ENCODE measurements around the gene FECH. TPM values are rescaled to one million over a fixed set of nuclear protein-coding genes. Genes with fewer than 3 reads are reported as not detected.

The FECH gene
- total RNA-seq, 1 donor from 2014 or later = 33.0 TPM

DNA sequence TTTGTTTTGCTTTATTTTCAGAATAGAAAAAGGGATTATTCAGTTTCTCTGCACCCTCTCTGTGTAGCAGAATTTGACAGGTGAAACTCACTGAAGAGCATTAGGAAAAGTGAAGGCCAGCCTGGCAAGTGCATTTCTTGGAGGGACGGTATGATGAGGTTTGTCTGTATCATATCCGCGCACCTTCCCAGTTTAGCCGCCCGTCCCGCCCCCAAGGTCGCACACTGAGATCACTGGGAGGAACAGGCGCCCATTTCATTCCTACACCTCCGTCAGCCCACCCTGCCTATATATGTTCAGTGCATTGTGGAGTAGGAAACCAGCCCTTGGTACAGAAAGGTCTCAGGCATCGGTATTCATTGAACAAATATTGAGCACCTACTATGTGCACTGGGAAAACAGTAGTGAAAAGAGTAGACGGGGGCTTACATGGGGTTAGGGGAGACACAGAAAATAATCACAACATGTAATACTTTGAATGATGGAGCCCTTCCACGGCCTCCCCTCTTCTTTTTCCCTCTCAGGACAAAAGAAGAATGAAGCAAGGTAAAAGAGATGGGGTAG, 678 bp upstream of the FECH start:
- H3K27me3 ChIP-seq = no peaks in the 10 kb centered on the region
- peak overlapping the region; percentile 83 to 90 for H3K4me3 ChIP-seq
- H3K36me3 ChIP-seq = peaks cover 0 to 7% of the 10 kb centered on the region in 2 donors
- H3K27ac ChIP-seq = peak overlapping the region; percentile 81 to 87
- TF ChIP-seq, protein P1, sequence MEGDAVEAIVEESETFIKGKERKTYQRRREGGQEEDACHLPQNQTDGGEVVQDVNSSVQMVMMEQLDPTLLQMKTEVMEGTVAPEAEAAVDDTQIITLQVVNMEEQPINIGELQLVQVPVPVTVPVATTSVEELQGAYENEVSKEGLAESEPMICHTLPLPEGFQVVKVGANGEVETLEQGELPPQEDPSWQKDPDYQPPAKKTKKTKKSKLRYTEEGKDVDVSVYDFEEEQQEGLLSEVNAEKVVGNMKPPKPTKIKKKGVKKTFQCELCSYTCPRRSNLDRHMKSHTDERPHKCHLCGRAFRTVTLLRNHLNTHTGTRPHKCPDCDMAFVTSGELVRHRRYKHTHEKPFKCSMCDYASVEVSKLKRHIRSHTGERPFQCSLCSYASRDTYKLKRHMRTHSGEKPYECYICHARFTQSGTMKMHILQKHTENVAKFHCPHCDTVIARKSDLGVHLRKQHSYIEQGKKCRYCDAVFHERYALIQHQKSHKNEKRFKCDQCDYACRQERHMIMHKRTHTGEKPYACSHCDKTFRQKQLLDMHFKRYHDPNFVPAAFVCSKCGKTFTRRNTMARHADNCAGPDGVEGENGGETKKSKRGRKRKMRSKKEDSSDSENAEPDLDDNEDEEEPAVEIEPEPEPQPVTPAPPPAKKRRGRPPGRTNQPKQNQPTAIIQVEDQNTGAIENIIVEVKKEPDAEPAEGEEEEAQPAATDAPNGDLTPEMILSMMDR (IDR thresholded peaks at IDR 0.05) = no peak
- no peaks in the 10 kb centered on the region for H3K9me3 ChIP-seq
- DNase-seq (ENCODE audit: low spot score in 2 of 2) = no peak
- H3K4me1 ChIP-seq = peaks cover 5 to 15% of the 10 kb centered on the region in 2 donors
- intact Hi-C loops (cut with DNase I) = loop anchor here (5.0 kb wide), 2 partner anchors 35 to 90 kb away; partner anchors contain the start of gene NARS1

- Histone ChIP-seq H3K27me3 (no peaks in the 10 kb centered on the region), H3K36me3 (peaks cover 0 to 14% of the 10 kb centered on the region in 2 donors), H3K4me3 (peak overlapping the region; percentile 83 to 90), H3K4me1 (peaks cover 5 to 15% of the 10 kb centered on the region in 2 donors), H3K9me3 (no peaks in the 10 kb centered on the region), H3K27ac (peak overlapping the region; percentile 81 to 87)
- DNase-seq (ENCODE audit: low spot score in 2 of 2) = no peak
- TF ChIP-seq, protein P1 (IDR thresholded peaks at IDR 0.05) = no peak
- intact Hi-C loops (cut with DNase I) = loop anchor here (5.0 kb wide), 2 partner anchors 36 to 89 kb away; partner anchors contain the start of gene NARS1
These were observed 649 bp downstream of the FECH start for GRCh38 chr18:57585855-57586250.

- Histone ChIP-seq H3K4me3 (peak overlapping the region; percentile 83 to 90), H3K9me3 (no peaks in the 10 kb centered on the region), H3K36me3 (peaks cover 0 to 16% of the 10 kb centered on the region in 2 donors), H3K4me1 (peaks cover 5 to 15% of the 10 kb centered on the region in 2 donors), H3K27ac (no peak overlapping the region), H3K27me3 (no peaks in the 10 kb centered on the region)
- DNase-seq (ENCODE audit: low spot score in 2 of 2) = no peak
- TF ChIP-seq, protein P1 (IDR thresholded peaks at IDR 0.05) = no peak
- intact Hi-C loops (cut with DNase I) = loop anchor here (5.0 kb wide), 2 partner anchors 37 to 88 kb away; partner anchors contain the start of gene NARS1
These were observed 1.1 kb downstream of the FECH start for GRCh38 chr18:57585421-57585820.

DNA sequence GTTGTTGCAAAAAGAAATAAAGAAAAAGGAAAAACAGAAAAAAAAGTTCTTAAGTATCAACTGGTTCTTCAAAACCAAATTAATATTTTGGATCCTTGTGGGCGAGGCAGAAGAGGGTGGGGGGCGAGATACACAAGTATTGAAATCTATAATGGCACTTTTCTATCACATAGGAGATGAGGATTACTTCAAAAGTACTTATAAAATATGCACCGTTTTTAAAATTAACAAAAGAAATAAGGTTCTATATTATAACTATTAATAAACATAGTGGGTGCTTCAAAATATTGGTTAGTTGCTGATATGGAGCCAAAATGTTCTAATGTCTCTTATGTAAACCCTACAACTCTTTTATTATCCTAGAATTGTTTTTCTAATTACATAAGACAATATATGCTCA, 2.1 kb downstream of the FECH start:
- intact Hi-C loops (cut with DNase I) = no loop called here
- Histone ChIP-seq H3K4me3 (no peak overlapping the region), H3K27me3 (no peaks in the 10 kb centered on the region), H3K27ac (no peak overlapping the region), H3K36me3 (peaks cover 0 to 22% of the 10 kb centered on the region in 2 donors), H3K9me3 (no peaks in the 10 kb centered on the region), H3K4me1 (peaks cover 5 to 15% of the 10 kb centered on the region in 2 donors)
- TF ChIP-seq, protein P1 (IDR thresholded peaks at IDR 0.05) = no peak
- DNase-seq (ENCODE audit: low spot score in 2 of 2) = no peak

DNA sequence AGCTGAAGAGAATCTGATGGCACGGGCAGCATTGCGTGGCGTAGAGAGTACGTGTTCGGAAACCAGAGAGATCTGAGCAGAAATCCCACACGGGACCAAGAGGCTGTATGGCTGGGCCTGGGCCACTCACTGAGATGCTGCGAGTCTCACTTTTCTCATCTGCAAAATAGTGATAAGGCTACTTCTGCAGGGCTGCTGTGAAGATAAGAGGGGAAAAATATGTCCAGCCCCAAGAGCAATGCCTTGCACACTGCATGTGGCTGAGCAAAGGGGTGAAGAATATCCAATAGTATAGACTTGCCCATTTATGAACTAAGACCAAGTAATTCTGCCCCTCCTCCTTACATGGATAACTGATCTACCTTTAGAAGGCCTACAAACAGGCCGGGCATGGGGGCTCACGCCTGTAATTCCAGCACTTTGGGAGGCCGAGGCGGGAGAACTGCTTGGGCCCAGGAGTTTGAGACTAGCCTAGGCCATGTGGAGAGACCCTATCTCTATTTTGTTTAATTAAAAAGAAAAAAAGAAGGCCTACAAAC, 3.1 kb downstream of the FECH start:
- peaks cover 5 to 15% of the 10 kb centered on the region in 2 donors for H3K4me1 ChIP-seq
- H3K27me3 ChIP-seq = no peaks in the 10 kb centered on the region
- TF ChIP-seq, protein P1 (IDR thresholded peaks at IDR 0.05) = no peak
- intact Hi-C loops (cut with DNase I) = no loop called here
- H3K4me3 ChIP-seq = no peak overlapping the region
- H3K27ac ChIP-seq = no peak overlapping the region
- H3K9me3 ChIP-seq = no peaks in the 10 kb centered on the region
- peaks cover 4 to 30% of the 10 kb centered on the region in 2 donors for H3K36me3 ChIP-seq
- DNase-seq (ENCODE audit: low spot score in 2 of 2) = no peak
